A673 (cell line): ENCODE data around the gene DAPK3.
"Not testable (repeated sequence)": the region's sequence is repeated elsewhere in the genome, so short reads cannot be mapped to it uniquely, and the experiment has no call there.

Source experiments
- EZH2 ChIP-seq: fragments of 200-600 bp; sonication (generic); IDR thresholded peaks from 2 replicates; pipeline ENCODE4 v1.6.1; 2017; ENCODE audit warnings: borderline replicate concordance, low read depth, mild to moderate bottlenecking, mixed read lengths, antibody characterized with exemption, low read length; ENCODE audit not compliant: poor library complexity, severe bottlenecking
- TF ChIP-seq, protein P1 (sequence below): fragments of 300-800, 200-600 bp; sonication (generic); conservative IDR thresholded peaks from 2 replicates; pipeline ENCODE4 v1.5.1; 2017; ENCODE audit warnings: low read depth, mild to moderate bottlenecking, antibody characterized with exemption, low read length, moderate library complexity, mixed read lengths

DNA sequence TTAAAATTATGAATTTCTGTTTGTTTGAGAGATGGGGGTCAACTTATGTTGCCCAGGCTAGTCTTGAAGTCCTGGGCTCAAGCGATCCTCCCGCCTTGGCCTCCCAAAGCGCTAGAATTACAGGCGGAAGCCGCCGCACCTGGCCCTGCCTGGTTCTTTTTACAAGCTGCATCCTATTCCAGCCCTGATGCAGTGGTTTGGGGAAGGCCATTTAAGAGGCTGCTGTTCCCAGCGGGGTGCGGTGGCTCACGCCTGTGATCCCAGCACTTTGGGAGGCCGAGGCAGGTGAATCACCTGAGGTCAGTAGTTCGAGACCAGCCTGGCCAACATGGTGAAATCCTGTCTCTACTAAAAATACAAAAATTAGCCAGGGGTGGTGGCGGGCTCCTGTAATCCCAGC is 2.9 kb downstream of the DAPK3 start:
- TF ChIP-seq, protein P1, sequence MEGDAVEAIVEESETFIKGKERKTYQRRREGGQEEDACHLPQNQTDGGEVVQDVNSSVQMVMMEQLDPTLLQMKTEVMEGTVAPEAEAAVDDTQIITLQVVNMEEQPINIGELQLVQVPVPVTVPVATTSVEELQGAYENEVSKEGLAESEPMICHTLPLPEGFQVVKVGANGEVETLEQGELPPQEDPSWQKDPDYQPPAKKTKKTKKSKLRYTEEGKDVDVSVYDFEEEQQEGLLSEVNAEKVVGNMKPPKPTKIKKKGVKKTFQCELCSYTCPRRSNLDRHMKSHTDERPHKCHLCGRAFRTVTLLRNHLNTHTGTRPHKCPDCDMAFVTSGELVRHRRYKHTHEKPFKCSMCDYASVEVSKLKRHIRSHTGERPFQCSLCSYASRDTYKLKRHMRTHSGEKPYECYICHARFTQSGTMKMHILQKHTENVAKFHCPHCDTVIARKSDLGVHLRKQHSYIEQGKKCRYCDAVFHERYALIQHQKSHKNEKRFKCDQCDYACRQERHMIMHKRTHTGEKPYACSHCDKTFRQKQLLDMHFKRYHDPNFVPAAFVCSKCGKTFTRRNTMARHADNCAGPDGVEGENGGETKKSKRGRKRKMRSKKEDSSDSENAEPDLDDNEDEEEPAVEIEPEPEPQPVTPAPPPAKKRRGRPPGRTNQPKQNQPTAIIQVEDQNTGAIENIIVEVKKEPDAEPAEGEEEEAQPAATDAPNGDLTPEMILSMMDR, result not testable (repeated sequence)
- not testable (repeated sequence) for TF ChIP-seq EZH2
